Tibial nerve (tissue), 4 donors: ENCODE results near the gene HTR1D.

Source experiments
- EP300 ChIP-seq, 2 donors: sonication (generic); formaldehyde crosslinking; IDR thresholded peaks; one replicate each; pipeline ENCODE4 v1.6.1; 2017; ENCODE audit warnings: antibody characterized with exemption in 2 of 2, mild to moderate bottlenecking in 1 of 2
- POLR2A ChIP-seq, 2 donors: fragments of 450-650 bp; IDR thresholded peaks; one replicate each; pipeline ENCODE4 v1.6.1; 2017; ENCODE audit warnings: antibody characterized with exemption in 2 of 2, mild to moderate bottlenecking in 2 of 2, moderate library complexity in 2 of 2
- TF ChIP-seq, protein P1 (sequence below), 5 experiments: fragments of 200-600 bp in 3 of 5; fragments of 450-650 bp in 2 of 5; sonication (generic) in 3 of 5; IDR thresholded peaks; one replicate each; pipeline ENCODE4 v1.5.1; 2016 to 2019; ENCODE audit warnings: antibody characterized with exemption in 5 of 5, mild to moderate bottlenecking in 3 of 5, moderate library complexity in 2 of 5

DNA sequence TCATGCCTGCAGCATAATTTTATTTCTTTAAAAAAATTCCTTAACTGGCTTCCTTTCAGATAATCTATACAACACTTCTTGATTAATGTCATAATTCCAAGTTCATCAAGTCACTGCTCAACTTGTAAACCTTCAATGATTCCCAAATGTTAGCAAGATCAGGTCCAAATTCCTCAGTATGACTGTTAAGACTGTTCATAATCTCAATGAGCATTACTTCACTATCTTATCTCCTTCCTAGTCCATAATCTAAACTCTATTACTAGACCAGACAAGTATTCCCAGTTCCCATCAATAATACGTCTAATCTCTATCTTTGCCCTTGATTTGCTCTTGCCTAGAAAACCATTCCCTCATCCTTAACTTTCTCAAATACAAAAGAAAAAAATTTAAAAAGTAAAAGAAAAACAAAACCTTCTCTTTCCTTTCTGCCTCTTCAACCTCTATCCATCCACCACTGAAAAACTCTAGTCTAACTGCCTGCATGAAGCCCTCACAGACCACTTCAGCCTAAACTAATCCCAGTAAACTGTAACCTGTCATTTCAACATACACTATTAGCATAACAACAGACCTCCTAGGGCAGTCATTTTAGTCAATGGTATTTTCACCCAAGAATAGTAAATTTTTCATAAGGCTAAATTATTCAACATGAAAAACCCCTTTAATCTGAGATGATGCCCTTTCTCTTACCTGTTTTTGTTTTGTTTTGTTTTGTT, 64.2 kb downstream of the HTR1D start:
- TF ChIP-seq, protein P1, sequence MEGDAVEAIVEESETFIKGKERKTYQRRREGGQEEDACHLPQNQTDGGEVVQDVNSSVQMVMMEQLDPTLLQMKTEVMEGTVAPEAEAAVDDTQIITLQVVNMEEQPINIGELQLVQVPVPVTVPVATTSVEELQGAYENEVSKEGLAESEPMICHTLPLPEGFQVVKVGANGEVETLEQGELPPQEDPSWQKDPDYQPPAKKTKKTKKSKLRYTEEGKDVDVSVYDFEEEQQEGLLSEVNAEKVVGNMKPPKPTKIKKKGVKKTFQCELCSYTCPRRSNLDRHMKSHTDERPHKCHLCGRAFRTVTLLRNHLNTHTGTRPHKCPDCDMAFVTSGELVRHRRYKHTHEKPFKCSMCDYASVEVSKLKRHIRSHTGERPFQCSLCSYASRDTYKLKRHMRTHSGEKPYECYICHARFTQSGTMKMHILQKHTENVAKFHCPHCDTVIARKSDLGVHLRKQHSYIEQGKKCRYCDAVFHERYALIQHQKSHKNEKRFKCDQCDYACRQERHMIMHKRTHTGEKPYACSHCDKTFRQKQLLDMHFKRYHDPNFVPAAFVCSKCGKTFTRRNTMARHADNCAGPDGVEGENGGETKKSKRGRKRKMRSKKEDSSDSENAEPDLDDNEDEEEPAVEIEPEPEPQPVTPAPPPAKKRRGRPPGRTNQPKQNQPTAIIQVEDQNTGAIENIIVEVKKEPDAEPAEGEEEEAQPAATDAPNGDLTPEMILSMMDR (IDR thresholded peaks at IDR 0.05): no peak
- TF ChIP-seq POLR2A (IDR thresholded peaks at IDR 0.05) (no peak), EP300 (IDR thresholded peaks at IDR 0.05) (no peak)
